ENCODE data around the gene DNAH1.

DNA sequence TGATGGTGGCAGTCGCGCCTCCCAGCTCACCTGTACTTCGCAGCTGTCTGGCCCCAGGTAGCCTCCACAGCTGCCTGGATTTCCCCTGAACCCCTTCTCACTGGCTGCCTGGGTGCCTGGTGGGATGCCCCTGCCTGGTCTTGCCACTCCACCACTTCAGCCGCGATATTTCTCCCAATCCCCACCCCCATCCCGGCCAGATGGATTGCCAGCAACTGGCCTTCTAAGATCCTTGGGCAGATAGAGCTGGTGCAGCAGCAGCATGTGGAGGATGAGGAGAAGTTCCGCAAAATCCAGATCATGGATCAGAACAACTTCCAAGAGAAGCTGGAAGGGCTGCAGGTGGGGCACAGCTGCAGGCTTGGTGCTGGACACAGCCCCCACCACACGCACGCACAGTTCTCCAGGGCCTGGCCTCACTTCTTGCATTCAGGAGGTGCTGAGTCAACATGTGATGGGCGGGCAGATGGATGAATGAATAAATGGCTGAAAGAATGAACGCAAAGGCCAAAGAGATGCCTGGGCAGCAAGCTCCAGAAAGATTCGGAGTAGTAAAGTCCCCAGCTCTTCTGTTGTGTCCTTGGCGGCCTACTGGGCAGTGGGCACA lies 35.7 kb downstream of the DNAH1 start:
- TF ChIP-seq, protein P1, sequence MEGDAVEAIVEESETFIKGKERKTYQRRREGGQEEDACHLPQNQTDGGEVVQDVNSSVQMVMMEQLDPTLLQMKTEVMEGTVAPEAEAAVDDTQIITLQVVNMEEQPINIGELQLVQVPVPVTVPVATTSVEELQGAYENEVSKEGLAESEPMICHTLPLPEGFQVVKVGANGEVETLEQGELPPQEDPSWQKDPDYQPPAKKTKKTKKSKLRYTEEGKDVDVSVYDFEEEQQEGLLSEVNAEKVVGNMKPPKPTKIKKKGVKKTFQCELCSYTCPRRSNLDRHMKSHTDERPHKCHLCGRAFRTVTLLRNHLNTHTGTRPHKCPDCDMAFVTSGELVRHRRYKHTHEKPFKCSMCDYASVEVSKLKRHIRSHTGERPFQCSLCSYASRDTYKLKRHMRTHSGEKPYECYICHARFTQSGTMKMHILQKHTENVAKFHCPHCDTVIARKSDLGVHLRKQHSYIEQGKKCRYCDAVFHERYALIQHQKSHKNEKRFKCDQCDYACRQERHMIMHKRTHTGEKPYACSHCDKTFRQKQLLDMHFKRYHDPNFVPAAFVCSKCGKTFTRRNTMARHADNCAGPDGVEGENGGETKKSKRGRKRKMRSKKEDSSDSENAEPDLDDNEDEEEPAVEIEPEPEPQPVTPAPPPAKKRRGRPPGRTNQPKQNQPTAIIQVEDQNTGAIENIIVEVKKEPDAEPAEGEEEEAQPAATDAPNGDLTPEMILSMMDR (IDR thresholded peaks at IDR 0.05 in 4 of 5, conservative IDR thresholded peaks at IDR 0.05 in 1 of 5) = no peak
- TF ChIP-seq POLR2A (IDR thresholded peaks at IDR 0.05) = no peak
